Hematopoietic multipotent progenitor cell treated with erythropoietin and hydrocortisone succinate and interleukin-3 and kit ligand, for 8 days (in vitro differentiated cells): Measurements from ENCODE around the gene AGPAT3.
A peak's percentile ranks its signal among the peaks of the same experiment; 100 is the strongest.

Experiments
- DNase-seq: peaks from one replicate; pipeline ENCODE4 v3.0.0-alpha.2; 2015

Gene AGPAT3

GRCh38 chr21:44005593-44005992 lies 140.6 kb downstream of the AGPAT3 start:
- no peak for DNase-seq

- DNase-seq: no peak
These were observed 141.1 kb downstream of the AGPAT3 start for GRCh38 chr21:44006017-44006619.

GRCh38 chr21:44006656-44007055 lies 141.6 kb downstream of the AGPAT3 start:
- DNase-seq: no peak

- DNase-seq: no peak
These were observed 145.4 kb downstream of the AGPAT3 start for GRCh38 chr21:44010429-44010828.

- no peak for DNase-seq
These were observed 146.1 kb downstream of the AGPAT3 start for GRCh38 chr21:44011123-44011522.

- peak; percentile 82 for DNase-seq
These were observed 146.8 kb downstream of the AGPAT3 start, which contains the start of gene TRAPPC10 for GRCh38 chr21:44011579-44012473. Gene TRAPPC10 (plus strand): TSS chr21:44012309. CDS start chr21:44012494, 185 bp downstream.

GRCh38 chr21:44012474-44013379 lies 147.7 kb downstream of the AGPAT3 start:
- peak; percentile 86 for DNase-seq

- DNase-seq: peak; percentile 28
These were observed 148.5 kb downstream of the AGPAT3 start for GRCh38 chr21:44013380-44014088.

GRCh38 chr21:44017601-44018000 lies 152.6 kb downstream of the AGPAT3 start:
- DNase-seq: peak; percentile 67

- no peak for DNase-seq
These were observed 153.1 kb downstream of the AGPAT3 start for GRCh38 chr21:44018127-44018526.

- no peak for DNase-seq
These were observed 154.0 kb downstream of the AGPAT3 start for GRCh38 chr21:44018813-44019567.

GRCh38 chr21:44019568-44019958 lies 154.5 kb downstream of the AGPAT3 start:
- no peak for DNase-seq

GRCh38 chr21:44020551-44020950 lies 155.5 kb downstream of the AGPAT3 start:
- DNase-seq: no peak

- no peak for DNase-seq
These were observed 156.0 kb downstream of the AGPAT3 start for GRCh38 chr21:44021064-44021463.

- DNase-seq: no peak
These were observed 159.2 kb downstream of the AGPAT3 start for GRCh38 chr21:44024257-44024656.

- peak; percentile 40 for DNase-seq
These were observed 159.9 kb downstream of the AGPAT3 start for GRCh38 chr21:44024887-44025353.

- DNase-seq: no peak
These were observed 162.7 kb downstream of the AGPAT3 start for GRCh38 chr21:44027607-44028286.

- no peak for DNase-seq
These were observed 163.2 kb downstream of the AGPAT3 start for GRCh38 chr21:44028287-44028659.

- no peak for DNase-seq
These were observed 164.6 kb downstream of the AGPAT3 start for GRCh38 chr21:44029460-44030087.

GRCh38 chr21:44035244-44035643 lies 170.2 kb downstream of the AGPAT3 start:
- no peak for DNase-seq
